ENCODE results near the gene BAMBI. TPM values are rescaled to one million over a fixed set of nuclear protein-coding genes. Genes with fewer than 3 reads are reported as not detected.
A peak's percentile ranks its signal among the peaks of the same experiment; 100 is the strongest.

The BAMBI gene
- total RNA-seq, 1 donor from 2014 or later: 2.3 TPM

GRCh38 chr10:28709001-28709710 lies 31.8 kb downstream of the BAMBI start:
- DNase-seq: no peak

- no peak for DNase-seq
Measured at GRCh38 chr10:28710202-28710886, 33.0 kb downstream of the BAMBI start.

GRCh38 chr10:28711041-28711440 lies 33.7 kb downstream of the BAMBI start:
- DNase-seq: no peak

DNA sequence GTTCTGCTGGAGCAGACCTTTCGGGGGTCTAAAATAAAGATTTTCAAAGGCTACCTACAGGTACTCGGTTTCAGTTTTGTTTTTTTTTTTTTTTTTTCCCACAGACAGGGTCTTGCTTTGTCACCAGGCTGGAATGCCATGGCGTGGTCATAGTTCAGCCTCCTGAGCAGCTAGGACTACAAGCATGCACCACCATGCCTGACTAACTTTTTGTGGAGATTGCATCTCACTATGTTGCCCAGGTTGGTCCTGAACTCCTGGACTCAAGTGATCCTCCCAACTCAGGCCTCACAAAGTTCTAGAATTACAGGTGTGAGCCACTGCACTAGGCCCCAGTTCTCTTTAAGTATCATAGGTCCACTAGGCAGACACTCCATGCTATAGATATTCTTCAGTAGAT lies 34.5 kb downstream of the BAMBI start:
- DNase-seq: no peak

- DNase-seq: no peak
Measured at GRCh38 chr10:28713626-28714352, 36.5 kb downstream of the BAMBI start.

DNA sequence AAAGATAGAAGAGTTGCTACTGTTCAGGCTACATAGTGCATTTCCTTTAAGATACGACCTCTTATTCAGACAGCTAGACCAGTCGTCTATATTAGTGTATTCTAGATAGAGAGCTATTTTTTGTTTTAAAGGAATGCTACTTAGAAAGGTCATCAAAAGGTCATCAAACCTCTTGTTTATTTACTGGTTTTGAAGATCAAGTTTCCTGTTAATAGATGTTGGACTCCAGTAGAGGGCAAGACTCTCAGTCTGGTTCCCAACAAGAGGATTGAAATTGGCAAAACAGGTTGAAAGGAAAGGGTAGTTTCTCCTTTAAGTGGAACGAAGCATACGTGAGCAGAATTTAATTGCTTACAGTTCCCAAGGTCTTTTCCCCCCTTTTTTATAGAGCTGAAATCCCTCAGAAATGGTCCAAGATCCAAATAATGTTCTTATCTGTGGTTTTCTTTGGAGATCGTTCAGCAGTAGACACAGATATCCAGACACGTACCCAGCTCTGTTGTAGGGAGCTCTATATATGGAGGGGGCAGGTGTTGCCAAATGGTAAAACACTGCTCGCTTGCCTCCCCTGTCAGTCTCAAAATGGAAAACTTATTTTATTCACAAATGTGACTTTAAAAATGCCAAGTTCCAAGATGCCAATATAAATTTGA lies 37.2 kb downstream of the BAMBI start:
- DNase-seq: no peak

DNA sequence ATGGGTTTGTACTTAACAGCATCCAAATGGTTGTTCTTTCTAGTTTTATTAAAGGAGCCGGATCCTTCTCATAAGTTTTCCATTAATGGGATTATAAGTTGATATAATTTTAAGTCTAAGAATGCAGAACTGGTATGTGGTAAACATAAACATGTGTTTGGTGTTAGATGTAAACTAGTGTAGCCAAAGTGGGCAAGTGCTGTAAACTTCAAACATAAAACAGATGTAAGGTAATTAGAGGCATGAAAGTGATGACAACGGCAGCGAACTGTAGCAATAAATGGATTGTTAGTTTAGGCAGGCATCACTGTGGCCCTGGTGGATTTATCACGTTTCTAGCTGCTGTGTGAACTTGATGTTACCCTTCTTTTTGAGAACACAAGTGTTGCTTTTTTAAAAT lies 37.9 kb downstream of the BAMBI start:
- DNase-seq: no peak

- no peak for DNase-seq
Measured at GRCh38 chr10:28715757-28716156, 38.4 kb downstream of the BAMBI start.

DNA sequence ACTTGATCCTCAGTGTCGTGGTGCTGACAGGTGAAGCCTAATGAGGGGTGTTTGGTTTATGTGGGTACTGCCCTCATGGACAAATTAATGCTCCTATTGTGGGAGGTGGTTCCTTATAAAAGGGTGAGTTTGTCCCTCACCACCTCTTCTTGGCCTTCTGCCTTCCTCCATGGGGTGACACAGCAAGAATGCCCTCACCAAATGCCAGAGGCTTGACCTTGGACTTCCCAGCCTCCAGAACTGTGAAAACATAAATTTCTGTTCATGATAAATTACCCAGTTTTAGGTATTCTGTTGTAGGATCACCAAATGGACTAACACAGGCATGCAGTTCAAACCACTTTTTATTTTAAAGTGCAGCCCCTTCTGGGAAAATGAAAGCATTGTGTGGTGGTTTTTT lies 39.4 kb downstream of the BAMBI start:
- no peak for DNase-seq

DNA sequence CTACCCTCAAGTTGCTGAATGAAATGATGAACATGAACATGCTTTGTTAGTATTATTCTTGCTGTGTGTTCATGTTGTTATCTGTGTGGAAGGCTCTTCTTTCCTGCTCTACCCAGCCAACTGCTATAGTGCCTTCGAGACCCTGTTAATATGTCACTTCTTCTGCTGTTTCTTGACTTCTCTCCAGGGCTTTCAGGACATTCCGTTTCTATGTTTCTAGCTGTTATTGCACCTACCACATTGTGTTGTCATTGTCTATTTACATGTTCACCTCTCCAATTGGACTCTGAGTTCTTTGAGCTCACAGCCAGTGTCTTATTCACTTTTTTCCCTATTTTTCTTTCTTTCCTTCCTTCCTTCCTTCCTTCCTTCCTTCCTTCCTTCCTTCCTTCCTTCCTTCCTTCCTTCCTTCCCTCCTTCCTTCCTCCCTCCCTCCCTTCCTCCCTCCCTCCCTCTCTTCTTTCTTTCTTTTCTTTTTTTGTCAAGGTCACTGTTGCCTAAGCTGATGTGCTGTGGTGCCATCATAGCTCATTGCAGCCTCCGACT lies 40.4 kb downstream of the BAMBI start:
- DNase-seq: no peak

GRCh38 chr10:28719789-28720436 lies 42.6 kb downstream of the BAMBI start:
- no peak for DNase-seq

- no peak for DNase-seq
Measured at GRCh38 chr10:28721318-28721951, 44.1 kb downstream of the BAMBI start.

GRCh38 chr10:28722065-28722803 lies 44.9 kb downstream of the BAMBI start:
- peak; percentile 49 for DNase-seq

DNA sequence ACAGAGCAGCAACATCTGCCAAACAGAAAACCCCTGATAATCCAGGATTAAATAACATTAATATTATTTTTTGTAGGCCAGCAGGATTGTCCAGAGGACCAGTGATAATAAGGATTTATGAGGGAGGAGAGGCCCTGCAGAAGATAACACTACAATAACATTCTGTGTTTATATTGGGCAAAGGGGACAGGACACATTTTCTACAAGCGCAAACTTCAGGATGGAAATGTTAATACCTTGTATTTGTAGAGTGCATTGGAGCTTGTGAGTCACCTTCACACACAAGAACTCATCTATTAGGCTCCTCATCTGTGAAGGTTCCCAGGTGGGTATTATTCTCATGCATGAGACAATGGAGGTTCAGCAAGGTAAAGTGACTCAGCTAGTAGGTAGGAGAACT lies 51.0 kb downstream of the BAMBI start:
- DNase-seq: no peak

GRCh38 chr10:28730031-28730778 lies 52.9 kb downstream of the BAMBI start:
- DNase-seq: no peak

DNA sequence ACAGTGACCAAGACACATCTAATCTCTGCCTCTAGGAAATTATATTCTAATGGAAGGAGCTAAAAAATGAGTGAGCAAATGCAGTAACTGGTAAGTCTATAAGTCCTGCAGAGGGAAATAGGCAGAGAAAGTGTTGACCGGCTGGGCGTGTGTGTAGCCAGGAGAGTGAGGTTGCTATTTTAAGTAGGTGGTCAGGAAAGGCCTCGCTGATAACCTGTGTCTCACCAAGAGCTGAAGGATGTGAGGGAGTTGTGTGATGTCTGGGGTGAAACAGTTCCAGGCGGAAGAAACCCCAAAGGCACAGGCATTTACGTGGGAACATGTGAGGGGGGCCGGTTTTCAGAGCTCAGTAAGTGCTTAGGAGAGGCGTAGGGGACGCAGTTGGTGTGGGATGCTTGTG lies 54.8 kb downstream of the BAMBI start:
- no peak for DNase-seq

Measured in occipital lobe (tissue), 2 donors.